ENCODE results near the gene WIPF2.

WIPF2 gene

DNA sequence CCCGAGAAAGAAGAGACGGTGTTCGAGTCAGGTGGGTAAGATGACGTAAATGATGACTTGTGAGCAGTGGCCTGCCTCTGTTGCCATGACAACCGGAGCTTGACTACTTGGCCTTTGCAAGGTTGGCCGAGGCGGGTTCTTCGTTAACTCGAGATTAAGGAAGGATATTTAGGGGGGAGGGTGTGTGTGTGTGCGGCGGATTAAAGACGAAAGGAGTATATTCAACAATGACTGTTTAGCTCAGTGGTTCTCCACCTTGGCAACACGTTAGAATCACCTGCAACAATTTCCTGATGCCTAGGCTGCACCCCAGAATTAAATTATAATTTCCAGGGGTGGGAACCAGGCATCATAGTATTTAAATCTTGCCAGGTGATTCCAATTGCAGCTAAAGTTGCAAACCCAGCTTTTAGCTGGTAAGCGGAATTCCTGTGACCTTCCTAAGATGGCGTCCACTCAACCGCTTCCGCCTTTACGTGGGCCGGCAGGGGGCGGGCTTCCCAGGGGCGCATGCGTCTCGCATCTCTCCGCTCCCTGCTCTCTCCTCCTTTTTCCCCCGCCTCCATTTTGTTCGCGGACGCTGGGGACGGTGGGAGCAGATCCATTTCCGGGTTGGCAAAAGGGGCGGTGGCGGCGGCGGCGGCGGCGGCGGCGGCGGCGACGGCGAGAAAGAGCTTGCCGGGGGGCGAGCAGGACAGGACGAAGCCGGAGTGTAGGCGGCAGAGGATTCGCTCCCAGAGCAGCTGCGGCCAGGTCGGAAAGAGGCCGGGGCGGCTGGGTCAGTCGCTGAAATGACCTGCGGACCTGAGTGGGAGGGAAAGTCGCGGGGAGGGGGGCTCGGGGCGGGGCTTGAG lies at the start of gene WIPF2:
Gene WIPF2, plus strand, starts transcription at position 565 of the 854 bp plus-strand sequence. CDS start 37,156 bp downstream, outside the sequence.
- Mint-ChIP-seq H3K4me3 (peak within 1 kb of the TSS; percentile 96), H3K27ac (peak within 1 kb of the TSS; percentile 99), H3K36me3 (no peaks in the 10 kb centered on the region), H3K9me3 (ENCODE audit: low read depth) (no peaks in the 10 kb centered on the region), H3K4me1 (ENCODE audit: low read depth) (peaks cover 28% of the 10 kb centered on the region), H3K27me3 (no peaks in the 10 kb centered on the region)

DNA sequence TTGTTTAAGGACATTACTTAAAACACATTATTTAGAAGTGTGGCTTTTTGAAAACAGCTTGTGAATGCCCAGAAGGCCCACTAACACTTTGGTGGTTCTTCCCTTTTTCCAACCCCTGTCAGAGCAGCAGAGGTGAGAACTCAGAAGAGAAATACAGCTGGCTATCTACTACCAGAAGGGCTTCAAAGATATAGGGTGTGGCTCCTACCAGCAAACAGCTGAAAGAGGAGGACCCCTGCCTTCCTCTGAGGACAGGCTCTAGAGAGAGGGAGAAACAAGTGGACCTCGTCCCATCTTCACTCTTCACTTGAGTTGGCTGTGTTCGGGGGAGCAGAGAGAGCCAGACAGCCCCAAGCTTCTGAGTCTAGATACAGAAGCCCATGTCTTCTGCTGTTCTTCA lies 48.8 kb upstream of the WIPF2 start:
- Mint-ChIP-seq H3K9me3 (ENCODE audit: low read depth) (no peaks in the 10 kb centered on the region), H3K4me3 (no peak overlapping the region), H3K36me3 (peaks cover 6% of the 10 kb centered on the region), H3K4me1 (ENCODE audit: low read depth) (peaks cover 4% of the 10 kb centered on the region), H3K27me3 (no peaks in the 10 kb centered on the region), H3K27ac (no peak overlapping the region)

DNA sequence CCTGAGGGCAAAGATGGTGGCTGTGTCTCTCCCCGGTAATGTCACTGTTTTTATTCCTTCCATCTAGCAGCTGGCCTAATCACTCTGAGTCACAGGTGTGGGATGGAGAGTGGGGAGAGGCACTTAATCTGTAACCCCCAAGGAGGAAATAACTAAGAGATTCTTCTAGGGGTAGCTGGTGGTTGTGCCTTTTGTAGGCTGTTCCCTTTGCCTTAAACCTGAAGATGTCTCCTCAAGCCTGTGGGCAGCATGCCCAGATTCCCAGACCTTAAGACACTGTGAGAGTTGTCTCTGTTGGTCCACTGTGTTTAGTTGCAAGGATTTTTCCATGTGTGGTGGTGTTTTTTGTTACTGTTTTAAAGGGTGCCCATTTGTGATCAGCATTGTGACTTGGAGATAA lies 47.4 kb upstream of the WIPF2 start:
- H3K9me3 Mint-ChIP-seq (ENCODE audit: low read depth), result no peaks in the 10 kb centered on the region
- no peak overlapping the region for H3K27ac Mint-ChIP-seq
- no peaks in the 10 kb centered on the region for H3K27me3 Mint-ChIP-seq
- H3K4me3 Mint-ChIP-seq, result no peak overlapping the region
- peaks cover 2% of the 10 kb centered on the region for H3K4me1 Mint-ChIP-seq (ENCODE audit: low read depth)
- peaks cover 9% of the 10 kb centered on the region for H3K36me3 Mint-ChIP-seq

GRCh38 chr17:40173091-40173777 lies 45.9 kb upstream of the WIPF2 start:
- H3K36me3 Mint-ChIP-seq, result peaks cover 7% of the 10 kb centered on the region
- no peaks in the 10 kb centered on the region for H3K9me3 Mint-ChIP-seq (ENCODE audit: low read depth)
- no peak overlapping the region for H3K4me3 Mint-ChIP-seq
- no peaks in the 10 kb centered on the region for H3K27me3 Mint-ChIP-seq
- peak overlapping the region; percentile 10 for H3K27ac Mint-ChIP-seq
- H3K4me1 Mint-ChIP-seq (ENCODE audit: low read depth), result peaks cover 7% of the 10 kb centered on the region

DNA sequence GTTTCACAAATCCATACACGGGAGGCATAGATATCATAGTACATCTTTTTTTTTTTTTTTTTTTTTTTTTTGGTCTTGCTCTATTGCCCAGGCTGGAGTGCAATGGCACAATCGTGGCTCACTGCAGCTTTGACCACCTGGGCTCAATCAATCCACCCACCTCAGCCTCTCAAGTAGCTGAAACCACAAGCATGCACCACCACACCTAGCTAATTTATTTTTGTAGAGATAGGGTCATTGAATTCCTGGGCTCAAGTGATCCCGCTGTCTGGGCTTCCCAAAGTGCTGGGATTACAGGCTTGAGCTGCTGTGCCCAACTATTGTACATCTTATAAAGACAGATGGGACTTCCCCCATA lies 45.3 kb upstream of the WIPF2 start:
- Mint-ChIP-seq H3K36me3 (peaks cover 7% of the 10 kb centered on the region), H3K4me1 (ENCODE audit: low read depth) (peaks cover 10% of the 10 kb centered on the region), H3K27me3 (no peaks in the 10 kb centered on the region), H3K9me3 (ENCODE audit: low read depth) (no peaks in the 10 kb centered on the region), H3K4me3 (no peak overlapping the region), H3K27ac (no peak overlapping the region)

DNA sequence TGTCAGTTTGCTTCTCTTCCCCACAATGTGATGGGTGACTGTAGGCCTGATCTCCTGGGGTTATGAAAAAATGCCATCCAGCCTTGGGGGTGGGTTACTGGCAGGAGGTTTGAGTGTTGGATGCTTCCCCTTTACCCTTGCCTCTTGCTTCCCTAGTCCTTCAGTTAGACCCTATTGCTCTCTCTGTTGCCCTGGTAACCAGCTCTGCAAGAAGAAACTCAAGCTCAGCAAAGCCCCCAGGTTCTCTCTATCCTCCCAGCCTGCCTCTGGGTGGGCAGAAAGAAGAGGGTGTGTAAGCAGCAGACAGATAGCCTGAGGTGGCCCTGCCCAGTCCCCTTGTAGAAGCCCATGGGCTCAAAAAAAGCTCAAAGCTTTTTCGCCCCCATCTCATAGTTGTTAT lies 44.6 kb upstream of the WIPF2 start:
- Mint-ChIP-seq H3K9me3 (ENCODE audit: low read depth) (no peaks in the 10 kb centered on the region), H3K27ac (no peak overlapping the region), H3K4me3 (no peak overlapping the region), H3K36me3 (peaks cover 7% of the 10 kb centered on the region), H3K27me3 (no peaks in the 10 kb centered on the region), H3K4me1 (ENCODE audit: low read depth) (peaks cover 10% of the 10 kb centered on the region)

DNA sequence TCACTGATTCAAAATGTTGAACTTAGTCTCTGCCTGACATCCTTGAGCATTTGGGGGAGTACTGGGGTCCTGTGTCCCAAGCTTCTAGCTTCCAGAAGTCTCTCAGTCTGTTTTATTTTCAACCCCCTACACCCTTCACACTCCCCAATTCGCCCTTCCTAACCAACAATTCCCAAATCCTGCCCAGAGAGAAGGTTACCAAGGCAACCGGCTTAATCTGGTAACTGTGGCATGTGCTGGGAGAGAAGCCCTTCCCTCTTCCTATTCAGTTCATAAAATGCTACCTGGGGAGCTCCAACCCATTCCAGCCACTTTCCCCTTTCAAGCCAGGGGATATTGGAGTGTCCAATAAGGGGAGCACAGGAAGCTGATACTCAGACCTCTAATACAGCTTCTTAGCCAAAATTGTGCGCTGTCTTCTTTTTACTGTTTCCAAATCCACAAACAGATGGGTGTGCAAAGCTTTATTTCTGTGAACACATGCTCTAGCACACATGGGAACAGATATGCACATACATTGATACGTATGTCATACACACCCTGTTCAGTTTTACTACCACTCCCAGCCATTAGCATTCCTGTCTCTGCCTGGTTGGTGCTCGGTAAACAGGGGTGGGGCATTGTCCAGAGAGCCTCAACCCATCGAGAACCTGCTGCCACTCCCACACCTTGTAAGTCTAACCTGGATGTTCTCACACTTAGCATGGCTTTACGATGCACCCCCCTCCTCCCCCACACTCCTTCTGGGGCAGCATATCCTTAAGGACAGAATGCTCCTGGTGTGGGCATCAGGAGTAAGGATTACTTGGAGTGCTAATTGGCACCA lies 43.0 kb upstream of the WIPF2 start:
- Mint-ChIP-seq H3K36me3 (peaks cover 6% of the 10 kb centered on the region), H3K27ac (peak overlapping the region; percentile 23), H3K4me1 (ENCODE audit: low read depth) (peaks cover 10% of the 10 kb centered on the region), H3K4me3 (no peak overlapping the region), H3K9me3 (ENCODE audit: low read depth) (no peaks in the 10 kb centered on the region), H3K27me3 (no peaks in the 10 kb centered on the region)

DNA sequence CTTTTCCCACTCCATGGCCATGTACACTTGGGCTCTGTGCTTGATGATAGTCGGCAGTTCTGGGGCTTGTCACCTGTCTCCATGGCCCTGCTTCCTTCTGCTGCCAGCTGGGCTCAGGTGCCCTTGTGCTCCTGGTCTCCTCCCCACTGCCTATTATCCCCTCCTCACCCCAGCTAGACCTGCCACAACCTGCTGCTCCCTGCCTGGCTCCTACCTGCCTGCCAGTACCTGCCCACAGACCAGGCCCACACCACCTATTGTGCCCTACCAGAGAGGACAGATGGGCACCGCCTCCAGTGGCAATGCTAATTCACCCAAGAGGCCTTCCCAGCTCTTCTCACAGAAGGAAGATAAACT lies 42.4 kb upstream of the WIPF2 start:
- H3K4me1 Mint-ChIP-seq (ENCODE audit: low read depth), result peaks cover 10% of the 10 kb centered on the region
- H3K4me3 Mint-ChIP-seq, result peak overlapping the region; percentile 73
- peaks cover 6% of the 10 kb centered on the region for H3K36me3 Mint-ChIP-seq
- no peaks in the 10 kb centered on the region for H3K27me3 Mint-ChIP-seq
- H3K9me3 Mint-ChIP-seq (ENCODE audit: low read depth), result no peaks in the 10 kb centered on the region
- H3K27ac Mint-ChIP-seq, result peak overlapping the region; percentile 77

- peak within 1 kb of the TSS; percentile 73 for H3K4me3 Mint-ChIP-seq
- H3K27ac Mint-ChIP-seq, result peak within 1 kb of the TSS; percentile 77
- peaks cover 6% of the 10 kb centered on the region for H3K36me3 Mint-ChIP-seq
Observed at GRCh38 chr17:40177275-40177874, 41.7 kb upstream of the WIPF2 start, which contains the start of gene RAPGEFL1. RAPGEFL1 (plus strand) TSS chr17:40177470; CDS start chr17:40177862, 392 bp downstream.

DNA sequence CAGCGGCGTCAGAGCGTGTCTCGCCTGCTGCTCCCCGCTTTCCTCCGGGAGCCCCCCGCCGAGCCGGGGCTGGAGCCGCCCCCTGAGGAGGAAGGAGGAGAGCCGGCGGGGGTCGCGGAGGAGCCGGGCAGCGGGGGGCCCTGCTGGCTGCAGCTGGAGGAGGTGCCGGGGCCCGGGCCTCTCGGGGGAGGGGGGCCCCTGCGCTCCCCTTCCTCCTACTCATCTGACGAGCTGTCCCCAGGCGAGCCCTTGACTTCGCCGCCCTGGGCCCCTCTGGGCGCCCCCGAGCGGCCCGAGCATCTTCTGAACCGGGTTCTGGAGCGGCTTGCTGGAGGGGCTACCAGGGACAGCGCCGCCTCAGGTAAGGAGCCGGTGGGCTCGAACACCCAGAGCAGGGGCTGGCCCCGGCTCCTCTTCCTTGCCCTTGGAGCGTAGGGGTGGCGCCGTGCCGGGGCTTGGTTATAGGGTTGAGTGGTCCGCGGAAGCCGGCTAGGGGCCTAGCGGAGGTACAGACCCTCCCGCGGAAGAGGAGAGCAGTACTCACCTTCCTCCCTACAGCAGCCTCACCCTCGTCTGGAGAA lies 41.0 kb upstream of the WIPF2 start:
- Mint-ChIP-seq H3K36me3 (peaks cover 6% of the 10 kb centered on the region), H3K4me1 (ENCODE audit: low read depth) (peaks cover 10% of the 10 kb centered on the region), H3K9me3 (ENCODE audit: low read depth) (no peaks in the 10 kb centered on the region), H3K27ac (no peak overlapping the region), H3K4me3 (peak overlapping the region; percentile 64), H3K27me3 (no peaks in the 10 kb centered on the region)

More at GRCh38 chr17:40177275-40177874, 41.7 kb upstream of the WIPF2 start, which contains the start of gene RAPGEFL1:
- H3K9me3 Mint-ChIP-seq (ENCODE audit: low read depth), result no peaks in the 10 kb centered on the region
- H3K4me1 Mint-ChIP-seq (ENCODE audit: low read depth), result peaks cover 10% of the 10 kb centered on the region
- no peaks in the 10 kb centered on the region for H3K27me3 Mint-ChIP-seq

GRCh38 chr17:40178660-40179059 lies 40.4 kb upstream of the WIPF2 start:
- Mint-ChIP-seq H3K27me3 (no peaks in the 10 kb centered on the region), H3K27ac (peak overlapping the region; percentile 3), H3K4me3 (peak overlapping the region; percentile 64), H3K4me1 (ENCODE audit: low read depth) (peaks cover 10% of the 10 kb centered on the region), H3K9me3 (ENCODE audit: low read depth) (no peaks in the 10 kb centered on the region), H3K36me3 (peaks cover 3% of the 10 kb centered on the region)

- no peaks in the 10 kb centered on the region for H3K27me3 Mint-ChIP-seq
- peaks cover 3% of the 10 kb centered on the region for H3K36me3 Mint-ChIP-seq
- peak overlapping the region; percentile 9 for H3K4me3 Mint-ChIP-seq
- H3K4me1 Mint-ChIP-seq (ENCODE audit: low read depth), result peaks cover 10% of the 10 kb centered on the region
- H3K27ac Mint-ChIP-seq, result no peak overlapping the region
- H3K9me3 Mint-ChIP-seq (ENCODE audit: low read depth), result no peaks in the 10 kb centered on the region
Observed at GRCh38 chr17:40179923-40180659, 39.0 kb upstream of the WIPF2 start.

DNA sequence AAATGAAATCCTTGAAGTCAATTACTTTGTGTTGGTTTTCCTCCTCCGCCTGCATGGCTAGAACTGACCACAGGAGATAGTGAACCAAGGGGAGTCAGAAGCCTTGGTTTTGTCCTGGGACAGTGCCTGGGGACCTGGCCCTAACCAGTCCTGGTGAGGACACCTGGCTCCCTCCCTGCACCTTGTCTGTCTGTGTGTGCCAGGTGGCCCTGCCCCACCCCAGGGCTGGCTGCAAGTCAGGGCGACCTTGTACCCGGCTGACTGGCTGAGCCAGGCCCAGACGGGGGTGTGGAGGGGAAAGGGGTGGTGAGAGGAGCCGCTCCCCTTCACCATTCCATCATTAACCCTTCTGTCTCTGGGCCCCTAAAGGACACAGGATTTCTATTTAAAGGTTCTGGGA lies 38.4 kb upstream of the WIPF2 start:
- peaks cover 10% of the 10 kb centered on the region for H3K4me1 Mint-ChIP-seq (ENCODE audit: low read depth)
- H3K27me3 Mint-ChIP-seq, result no peaks in the 10 kb centered on the region
- H3K36me3 Mint-ChIP-seq, result peaks cover 3% of the 10 kb centered on the region
- H3K9me3 Mint-ChIP-seq (ENCODE audit: low read depth), result no peaks in the 10 kb centered on the region
- no peak overlapping the region for H3K4me3 Mint-ChIP-seq
- no peak overlapping the region for H3K27ac Mint-ChIP-seq

GRCh38 chr17:40181205-40181604 lies 37.9 kb upstream of the WIPF2 start:
- Mint-ChIP-seq H3K9me3 (ENCODE audit: low read depth) (no peaks in the 10 kb centered on the region), H3K36me3 (no peaks in the 10 kb centered on the region), H3K4me1 (ENCODE audit: low read depth) (peaks cover 10% of the 10 kb centered on the region), H3K27me3 (no peaks in the 10 kb centered on the region), H3K27ac (no peak overlapping the region), H3K4me3 (no peak overlapping the region)
